HG03139 (cell line): ENCODE results near the gene LRRC52.

Experiments
- ATAC-seq: cut with Tn5 transposase; IDR thresholded peaks from one replicate; pipeline ENCODE4 v1.9.1; 2021; ENCODE audit not compliant: unreplicated experiment

LRRC52 gene

DNA sequence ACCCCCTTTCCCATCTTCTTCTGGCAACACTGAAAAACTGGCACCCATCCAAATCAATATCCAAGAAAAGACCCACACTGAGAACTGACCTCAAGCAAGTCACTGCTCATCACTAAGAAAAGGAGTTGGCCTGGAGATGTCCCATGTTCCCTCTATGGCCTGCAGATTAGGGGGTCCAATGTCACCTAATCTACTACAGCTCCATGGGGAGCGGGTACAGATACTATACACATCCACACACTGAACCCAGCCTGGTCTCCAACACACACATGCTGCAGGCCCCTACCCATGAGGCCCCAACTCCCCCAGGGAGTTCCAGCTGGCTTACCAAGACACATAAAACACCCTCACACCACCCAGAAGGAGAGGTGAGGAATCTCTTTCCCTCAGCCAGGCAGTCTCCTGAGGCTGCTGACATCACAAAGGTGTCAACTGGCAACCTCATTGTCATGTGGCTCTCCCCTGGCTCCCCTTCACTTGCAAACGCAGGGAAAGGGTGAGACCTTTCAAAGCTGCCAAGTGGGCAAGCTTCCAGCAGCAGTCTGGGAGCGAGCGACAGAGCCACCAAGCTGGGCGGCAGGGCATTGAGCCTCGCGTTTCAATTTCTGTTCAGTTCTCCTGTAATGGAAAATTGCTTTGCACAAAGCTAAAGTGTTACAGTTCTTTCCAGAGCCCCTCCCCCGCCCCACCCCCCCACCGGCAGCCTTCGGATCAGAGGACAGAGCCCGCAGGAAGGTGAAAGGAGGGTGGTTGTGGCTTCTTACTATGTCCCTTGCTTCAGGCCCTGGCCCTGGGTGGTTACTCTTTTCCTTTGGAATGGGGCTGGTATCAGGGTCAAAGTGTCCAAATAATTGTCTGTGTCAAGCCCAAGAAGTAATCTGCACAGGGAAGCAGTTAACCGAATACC lies at the start of gene LRRC52:
LRRC52 (plus strand) TSS at position 469 of the 907 bp plus-strand sequence; CDS start at position 766, 297 bp downstream.
- ATAC-seq = no peak

DNA sequence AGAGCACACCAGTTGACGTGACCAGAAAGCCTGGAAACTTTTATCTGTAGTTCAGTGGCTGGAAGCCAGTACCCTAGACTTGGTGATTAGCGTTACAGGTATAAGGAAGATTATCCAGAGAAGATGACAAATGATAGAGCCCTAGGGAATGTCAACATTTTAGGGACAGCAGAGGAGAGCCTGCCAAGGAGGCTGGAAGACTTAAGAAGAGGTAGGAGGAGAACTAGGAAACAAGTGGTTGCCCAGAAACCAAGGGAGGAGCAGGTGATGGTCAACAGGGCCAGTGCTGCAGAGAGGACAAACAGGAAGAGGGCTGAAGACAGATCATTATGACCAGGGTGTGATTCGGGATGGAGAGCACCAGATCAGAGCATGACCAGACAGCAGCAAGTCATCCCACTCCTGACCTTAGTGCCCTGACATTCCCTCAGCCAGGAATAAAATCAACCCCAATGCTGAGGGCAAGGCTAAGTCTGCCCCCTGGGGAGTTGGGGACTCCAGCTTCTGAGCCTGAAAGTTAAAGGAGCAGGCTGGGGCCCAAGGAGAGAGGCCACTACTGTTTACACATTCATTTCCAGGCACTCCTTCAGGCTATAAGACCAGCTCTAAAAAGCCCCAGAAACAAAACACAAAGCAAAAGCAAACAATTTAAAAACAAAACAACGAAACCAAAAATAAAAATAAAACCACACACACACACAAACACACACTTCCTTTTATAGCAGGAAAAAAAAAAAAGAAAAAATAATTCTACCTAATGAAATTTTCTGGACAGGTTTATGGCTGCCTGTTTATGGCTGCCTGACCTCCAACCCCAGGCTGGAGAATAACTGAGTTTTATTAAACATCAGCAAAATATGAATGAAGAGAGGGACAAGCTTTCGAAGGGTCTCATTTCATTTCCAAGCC lies 48.6 kb upstream of the LRRC52 start:
- ATAC-seq = no peak

- ATAC-seq = no peak
Observed at GRCh38 chr1:165495858-165496205, 48.0 kb upstream of the LRRC52 start.

DNA sequence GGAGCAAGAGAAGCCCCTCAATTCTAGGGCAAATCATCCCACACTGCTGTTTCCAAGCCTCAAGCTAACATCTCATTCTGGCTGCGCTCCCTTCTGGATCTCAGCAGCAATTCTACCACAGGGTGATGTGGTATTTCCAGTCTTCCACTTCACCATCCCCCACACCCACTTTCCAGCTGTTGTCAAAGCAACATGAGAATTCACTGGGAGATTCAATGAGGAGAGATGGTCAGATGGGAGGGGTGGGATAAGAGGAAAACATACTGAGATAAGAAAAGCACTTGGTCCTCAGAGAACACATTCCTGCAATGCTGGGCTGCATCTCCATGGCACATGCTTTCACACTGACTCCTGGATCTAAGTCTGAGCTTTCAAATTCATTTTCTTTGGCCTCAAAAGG lies 47.3 kb upstream of the LRRC52 start:
- no peak for ATAC-seq

- ATAC-seq = no peak
Observed at GRCh38 chr1:165497069-165498013, 46.5 kb upstream of the LRRC52 start.

DNA sequence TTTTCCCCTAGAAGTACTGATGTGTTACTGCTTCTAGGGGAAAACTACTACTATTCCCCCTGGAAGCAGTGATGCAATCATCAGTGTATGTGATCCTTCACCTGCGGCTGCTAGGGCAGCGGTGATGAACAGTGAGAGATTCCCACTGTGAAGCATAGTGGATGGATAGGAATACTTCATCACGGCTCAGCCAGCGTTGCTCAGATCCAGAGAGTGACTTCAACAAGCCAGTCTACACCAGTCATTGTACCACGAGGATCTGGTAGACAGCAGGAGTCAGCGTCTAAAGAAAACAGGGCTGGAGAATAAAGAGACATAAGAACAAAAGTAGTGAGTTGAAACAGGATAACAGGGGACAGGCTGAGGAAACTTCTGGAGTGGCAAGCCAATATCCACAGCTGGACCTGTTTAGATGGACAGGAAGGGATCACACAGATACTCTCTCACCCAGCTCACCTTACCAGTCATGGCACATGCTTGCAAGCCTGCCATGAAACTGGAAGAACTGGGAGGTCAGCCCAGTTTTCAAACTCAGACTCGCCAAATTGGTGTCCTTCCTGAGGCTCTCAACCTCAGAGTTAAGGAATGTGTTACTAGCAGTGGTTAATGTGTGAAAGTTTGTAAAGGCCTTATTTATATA lies 42.4 kb upstream of the LRRC52 start:
- ATAC-seq = no peak

- no peak for ATAC-seq
Observed at GRCh38 chr1:165501970-165502348, 41.8 kb upstream of the LRRC52 start.

- ATAC-seq = no peak
Observed at GRCh38 chr1:165507570-165507969, 36.2 kb upstream of the LRRC52 start.

DNA sequence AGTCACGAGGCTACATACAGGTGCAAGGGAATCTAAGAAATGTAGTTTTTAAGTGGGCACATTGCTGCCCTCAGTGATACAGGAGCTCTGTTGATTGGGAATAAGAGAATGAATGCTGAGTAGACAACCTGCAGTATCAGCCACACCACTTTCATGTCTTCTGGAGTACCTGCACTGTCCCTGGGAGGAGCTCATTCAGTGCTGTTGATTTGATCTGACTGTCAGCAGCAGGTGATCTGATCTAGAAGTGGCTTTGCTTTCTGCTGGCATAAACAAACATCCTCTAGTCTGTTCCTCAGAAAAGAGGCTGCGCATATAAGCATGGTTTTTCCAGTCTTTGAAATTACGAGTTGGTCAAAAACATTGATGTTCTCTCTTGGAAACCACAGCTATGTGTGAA lies 35.5 kb upstream of the LRRC52 start:
- ATAC-seq = no peak

DNA sequence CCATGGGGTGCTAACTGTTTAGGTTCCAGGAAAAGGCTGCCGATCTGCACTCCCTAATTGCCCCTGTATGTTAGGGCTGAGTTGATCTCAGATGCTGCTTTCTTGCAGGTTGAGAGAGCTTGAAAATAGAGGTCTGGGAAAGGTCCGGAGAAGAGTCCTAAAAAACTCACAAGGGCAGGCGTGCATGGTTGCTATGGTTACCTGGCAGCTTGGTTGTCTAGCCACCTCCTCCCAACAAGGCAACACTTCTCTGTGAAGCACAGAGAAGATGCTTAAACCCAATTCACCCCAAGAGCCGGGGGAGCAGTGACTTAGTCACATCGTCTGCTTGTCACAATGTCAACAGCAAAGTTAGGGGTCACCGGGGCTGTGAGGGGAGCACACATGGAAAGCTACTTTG lies 31.0 kb upstream of the LRRC52 start:
- ATAC-seq = no peak

GRCh38 chr1:165516469-165516868 lies 27.3 kb upstream of the LRRC52 start:
- no peak for ATAC-seq

DNA sequence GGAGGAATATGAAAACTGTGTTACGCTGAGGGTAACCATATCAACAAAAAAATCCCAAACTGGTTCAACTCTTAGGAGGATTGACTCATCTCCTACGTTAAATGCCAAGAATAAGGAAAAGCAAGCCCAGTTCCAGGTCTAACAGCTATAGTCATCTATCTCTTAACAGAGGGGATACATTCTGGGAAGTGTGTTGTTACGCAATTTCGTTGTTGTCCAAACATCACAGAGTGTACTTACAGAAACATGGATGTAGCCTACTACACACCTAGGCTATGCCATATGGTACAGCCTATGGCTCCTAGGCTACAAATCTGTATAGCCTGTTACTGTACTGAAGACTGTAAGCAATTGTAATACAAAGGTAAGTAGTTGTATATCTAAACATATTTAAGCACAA lies 23.2 kb upstream of the LRRC52 start:
- no peak for ATAC-seq

DNA sequence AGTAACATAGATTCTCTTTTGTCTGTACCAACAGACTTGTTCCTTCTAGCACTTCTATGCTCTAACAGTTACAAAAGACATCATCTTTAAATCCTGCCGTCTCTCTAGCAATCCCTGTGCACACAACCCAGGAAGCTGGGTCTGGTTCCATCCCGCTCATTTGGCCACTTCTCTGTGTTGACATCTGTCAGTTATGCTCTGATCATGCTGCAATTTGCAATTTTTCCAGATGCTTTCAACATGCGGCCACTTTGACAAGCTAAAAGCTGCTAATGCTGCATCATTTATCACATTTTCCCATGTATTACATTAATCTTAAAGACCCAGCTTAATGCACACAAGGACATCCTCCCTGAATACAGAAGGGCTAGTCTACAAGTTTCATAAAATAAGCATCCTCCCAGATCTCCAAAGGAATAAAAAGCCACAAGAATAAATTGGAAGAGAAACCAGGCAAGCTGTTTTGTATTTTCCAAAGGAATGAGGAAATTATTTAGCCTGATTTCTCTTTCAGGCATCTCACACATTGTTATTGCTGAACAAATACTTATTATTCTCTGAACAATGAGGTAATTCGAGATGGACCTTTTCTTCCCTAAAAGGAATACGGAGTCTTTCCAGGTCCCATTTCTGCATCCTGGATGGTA lies 19.0 kb upstream of the LRRC52 start:
- no peak for ATAC-seq

DNA sequence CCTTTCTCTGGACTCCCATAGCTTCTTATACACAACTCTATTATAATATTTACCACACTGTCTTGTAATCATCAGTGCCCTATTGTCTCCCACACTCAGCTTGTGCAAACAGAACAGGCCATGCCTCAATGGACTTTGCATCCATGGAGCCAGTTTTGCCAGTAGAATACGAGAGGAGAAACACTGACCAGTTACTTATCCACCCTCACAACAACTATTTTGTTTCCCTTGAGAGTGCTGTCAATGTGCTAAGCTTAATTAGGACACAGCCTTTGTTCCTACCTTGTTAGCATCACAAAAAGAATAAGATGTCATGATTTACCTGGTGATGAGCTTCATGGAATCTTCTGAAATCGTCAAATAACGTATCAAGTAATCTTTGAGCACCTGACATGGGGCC lies 18.1 kb upstream of the LRRC52 start:
- no peak for ATAC-seq

DNA sequence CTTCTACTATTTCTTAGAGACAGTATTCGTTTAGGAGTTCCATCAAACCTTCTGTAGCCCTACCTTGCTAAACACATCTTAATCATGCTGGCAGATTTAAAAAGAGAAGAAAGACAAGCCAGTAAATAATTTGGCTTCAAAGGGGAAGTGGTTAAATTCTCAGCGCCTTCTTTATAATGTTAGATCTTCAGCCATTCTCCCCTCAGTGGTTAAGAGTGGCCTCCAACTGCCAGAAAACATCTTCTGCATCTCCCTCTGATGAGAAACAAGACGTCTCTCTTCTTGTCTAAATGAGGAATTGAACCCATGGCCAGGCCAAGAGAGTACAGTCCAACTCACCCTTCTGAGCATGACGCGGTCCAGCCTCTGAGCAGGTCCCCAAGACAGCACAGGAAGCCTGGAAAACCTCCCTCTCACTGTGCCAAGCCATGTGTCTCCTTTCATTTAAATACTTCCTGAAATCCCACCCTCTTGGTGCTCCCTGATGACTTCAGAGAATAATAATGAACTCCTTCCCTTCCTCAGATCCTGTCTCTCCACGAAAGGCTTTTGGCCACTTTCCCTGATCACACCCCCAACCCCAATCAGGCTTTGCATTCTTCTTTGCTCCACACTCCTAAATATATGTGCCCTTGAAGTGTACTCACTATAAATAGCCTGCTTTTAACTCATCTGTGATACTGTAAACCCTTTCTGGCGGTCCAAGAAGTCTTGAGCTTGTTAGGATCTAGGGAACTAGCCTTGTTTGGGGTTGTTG lies 16.4 kb upstream of the LRRC52 start:
- ATAC-seq = no peak

DNA sequence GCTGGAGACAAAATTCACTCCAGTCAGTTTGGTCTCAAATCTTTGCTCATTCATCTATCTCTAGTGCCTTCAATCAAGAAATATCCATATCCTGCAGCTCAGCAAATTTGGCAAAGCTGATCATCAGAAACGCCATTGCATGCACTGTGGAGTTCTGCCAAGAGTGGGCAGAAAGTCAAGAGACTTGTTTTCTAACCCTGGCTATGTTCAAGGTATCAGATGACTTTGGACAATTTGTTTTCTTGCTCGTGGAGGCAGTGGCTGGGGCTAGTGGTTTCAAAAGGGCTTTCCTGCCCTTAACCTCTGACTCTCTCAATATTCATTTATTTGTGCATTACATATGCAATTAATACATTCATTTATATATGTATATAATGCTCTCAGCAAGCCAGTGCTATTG lies 12.8 kb upstream of the LRRC52 start:
- no peak for ATAC-seq

- ATAC-seq = no peak
Observed at GRCh38 chr1:165532053-165532452, 11.7 kb upstream of the LRRC52 start.

- no peak for ATAC-seq
Observed at GRCh38 chr1:165533254-165533653, 10.5 kb upstream of the LRRC52 start.

DNA sequence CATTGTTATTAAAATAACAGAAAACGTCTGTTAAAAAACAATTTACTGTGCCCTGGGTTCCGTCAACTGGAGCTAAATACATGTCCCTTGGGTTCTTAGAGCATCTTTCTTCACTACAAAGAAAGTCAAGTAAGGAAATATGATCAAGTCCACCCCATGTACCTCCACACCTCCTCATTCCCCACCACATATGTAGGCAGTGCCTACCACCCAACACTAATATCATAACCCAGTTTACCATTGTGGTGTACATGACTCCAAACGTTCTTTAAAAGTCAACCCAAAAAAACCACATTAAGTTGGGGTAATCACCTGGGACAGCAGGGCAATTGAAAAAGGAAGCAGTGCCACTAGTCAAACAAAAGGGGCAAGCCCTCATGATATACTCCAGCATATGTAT lies 7.8 kb upstream of the LRRC52 start:
- no peak for ATAC-seq
